Coronary artery (tissue), 2 donors: ENCODE measurements around the gene MNS1.

Experiments
- DNase-seq: peaks from one replicate; pipeline ENCODE4 v3.0.0-alpha.2; 2017; ENCODE audit warnings: low spot score
- H3K27ac ChIP-seq, 2 donors: fragments of 200-600 bp; sonication (generic); one replicate each; pipeline ENCODE4 v1.5.1; 2016 to 2019
- H3K4me3 ChIP-seq: fragments of 200-600 bp; sonication (generic); 2 replicates; pipeline ENCODE4 v1.5.1; 2016; ENCODE audit warnings: mild to moderate bottlenecking, moderate library complexity
- CTCF ChIP-seq: fragments of 200-600 bp; sonication (generic); IDR thresholded peaks from one replicate; pipeline ENCODE4 v1.5.1; 2019; ENCODE audit warnings: antibody characterized with exemption

The MNS1 gene

GRCh38 chr15:56456229-56456628 is 8.7 kb downstream of the MNS1 start:
- no peak overlapping the region for H3K27ac ChIP-seq
- TF ChIP-seq CTCF: no peak
- DNase-seq: no peak
- no peak overlapping the region for H3K4me3 ChIP-seq

- no peak for TF ChIP-seq CTCF
- Histone ChIP-seq H3K4me3 (no peak overlapping the region), H3K27ac (no peak overlapping the region)
Observed at GRCh38 chr15:56454836-56455235, 10.1 kb downstream of the MNS1 start.

GRCh38 chr15:56445746-56446145 is 19.2 kb downstream of the MNS1 start:
- no peak for DNase-seq
- TF ChIP-seq CTCF: no peak
- Histone ChIP-seq H3K4me3 (no peak overlapping the region), H3K27ac (no peak overlapping the region)

More at GRCh38 chr15:56454836-56455235, 10.1 kb downstream of the MNS1 start:
- no peak for DNase-seq

GRCh38 chr15:56442354-56442753 is 22.6 kb downstream of the MNS1 start:
- no peak for TF ChIP-seq CTCF
- H3K27ac ChIP-seq: no peak overlapping the region
- no peak for DNase-seq
- H3K4me3 ChIP-seq: no peak overlapping the region

GRCh38 chr15:56440214-56440770 is 24.6 kb downstream of the MNS1 start:
- DNase-seq: no peak
- H3K27ac ChIP-seq: no peak overlapping the region
- no peak overlapping the region for H3K4me3 ChIP-seq
- TF ChIP-seq CTCF: no peak

- Histone ChIP-seq H3K4me3 (no peak overlapping the region), H3K27ac (no peak overlapping the region)
- TF ChIP-seq CTCF: no peak
- no peak for DNase-seq
Observed at GRCh38 chr15:56432304-56432703, 32.6 kb downstream of the MNS1 start.

GRCh38 chr15:56428821-56429458 is 36.0 kb downstream of the MNS1 start:
- DNase-seq: no peak
- Histone ChIP-seq H3K27ac (no peak overlapping the region), H3K4me3 (no peak overlapping the region)
- TF ChIP-seq CTCF: no peak
